ENCODE measurements around the gene TBC1D16.

GRCh38 chr17:80006811-80007752 lies 28.6 kb downstream of the TBC1D16 start:
- no peak for TF ChIP-seq POLR2A (IDR thresholded peaks at IDR 0.05; ENCODE audit: low read depth, low read length)
- TF ChIP-seq SPI1 (IDR thresholded peaks at IDR 0.05; ENCODE audit: low read depth, low read length), result no peak
- TF ChIP-seq POLR2AphosphoS5 (IDR thresholded peaks at IDR 0.05; ENCODE audit: low read depth, low read length), result no peak
- TF ChIP-seq PAX5 (IDR thresholded peaks at IDR 0.05; ENCODE audit: insufficient read depth, low read length, severe bottlenecking), result no peak
- TF ChIP-seq TAF1 (IDR thresholded peaks at IDR 0.05; ENCODE audit: low read depth, low read length), result no peak

All from GM12891 (cell line).